SK-MEL-5 (cell line): ENCODE measurements around the gene GOLGA7B. TPM values are rescaled to one million over a fixed set of nuclear protein-coding genes. Genes with fewer than 3 reads are reported as not detected.

Experiments
- DNase-seq: peaks from one replicate; pipeline ENCODE4 v3.0.0-alpha.2; 2016; ENCODE audit warnings: low read depth, low spot score
- in situ Hi-C: cut with HindIII; loops from 2 replicates; pipeline ENCODE4 v1.10.0; 2016; ENCODE audit warnings: low sequenced_read_pairs, high pct_unique_total_duplicates, low pct_unique_long_range_greater_than_20kb
- total RNA-seq: library from RNA; depleted of rRNA; stranded (reverse); fragments of >200 nt; shearing (Covaris generic); gene quantifications from 2 replicates; pipeline ENCODE4 v1.2.3, GENCODE V29; 2014

The GOLGA7B gene
- total RNA-seq, 1 experiment from 2014 or later: 14.9 TPM

DNA sequence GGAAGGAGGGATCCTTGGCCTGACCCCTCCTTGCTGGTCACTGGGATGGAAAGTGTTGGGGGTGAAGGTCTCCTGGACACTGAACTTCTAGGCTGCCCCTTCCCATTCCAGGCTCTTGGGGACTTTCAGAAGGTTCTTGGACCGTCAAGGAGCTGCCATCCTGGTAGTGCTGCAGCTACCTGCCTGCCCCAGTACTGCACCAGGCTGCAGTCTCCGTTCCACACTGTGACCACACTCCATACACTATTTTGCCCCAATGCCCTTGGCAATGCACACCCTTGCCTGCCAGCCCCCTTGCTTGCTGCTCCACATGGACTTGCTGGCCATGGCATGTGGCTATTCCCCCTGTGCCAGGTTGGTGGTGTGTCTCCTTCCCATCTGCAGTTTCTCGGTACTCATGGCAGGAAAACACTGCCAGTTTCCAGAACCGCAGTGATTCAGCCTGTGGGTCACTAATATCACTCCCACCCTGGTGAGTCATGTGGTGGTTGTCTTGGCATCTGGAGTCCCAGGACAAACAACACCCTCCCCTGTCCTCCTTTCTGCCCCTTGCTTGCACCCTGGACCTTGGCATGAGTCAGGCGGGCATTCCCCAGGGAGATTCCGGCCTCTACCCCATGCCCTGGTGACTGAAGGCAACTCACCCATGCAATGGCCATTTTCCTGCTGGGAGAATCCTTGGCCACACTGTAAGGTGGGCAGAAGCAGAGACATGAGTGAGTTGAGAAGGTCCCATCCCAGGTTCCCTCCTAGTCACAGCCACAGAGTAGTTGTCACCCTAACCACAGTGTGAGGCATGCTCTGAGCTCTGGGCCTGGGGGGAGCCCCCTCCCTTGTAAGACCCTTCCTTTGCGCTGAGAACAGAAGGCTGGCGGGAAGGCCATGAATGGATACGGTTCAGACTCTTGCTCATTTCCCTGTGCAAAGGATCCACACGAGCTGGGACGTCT is 32.8 kb downstream of the GOLGA7B start:
- in situ Hi-C loops: no loop called here
- peak; percentile 60 for DNase-seq

DNA sequence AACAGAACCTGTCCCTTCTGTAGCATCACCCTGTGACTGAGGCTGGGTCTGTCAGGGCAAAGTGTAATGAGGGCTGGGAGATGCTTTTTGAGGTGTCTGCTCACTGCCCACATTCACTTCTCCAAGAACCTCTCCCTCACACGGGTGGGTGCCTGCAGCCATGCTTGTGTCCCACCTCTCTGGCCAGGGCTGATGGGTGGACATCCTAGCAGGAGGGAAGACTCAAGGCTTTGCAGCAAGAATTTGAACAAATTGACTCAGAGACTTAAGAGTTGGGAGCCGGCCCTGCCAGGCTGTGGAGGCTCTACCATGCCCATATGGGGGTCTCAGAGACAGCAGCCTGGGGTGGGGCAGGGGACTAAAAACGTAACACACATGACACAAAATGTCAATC is 33.4 kb downstream of the GOLGA7B start:
- no peak for DNase-seq
- in situ Hi-C loops: no loop called here

DNA sequence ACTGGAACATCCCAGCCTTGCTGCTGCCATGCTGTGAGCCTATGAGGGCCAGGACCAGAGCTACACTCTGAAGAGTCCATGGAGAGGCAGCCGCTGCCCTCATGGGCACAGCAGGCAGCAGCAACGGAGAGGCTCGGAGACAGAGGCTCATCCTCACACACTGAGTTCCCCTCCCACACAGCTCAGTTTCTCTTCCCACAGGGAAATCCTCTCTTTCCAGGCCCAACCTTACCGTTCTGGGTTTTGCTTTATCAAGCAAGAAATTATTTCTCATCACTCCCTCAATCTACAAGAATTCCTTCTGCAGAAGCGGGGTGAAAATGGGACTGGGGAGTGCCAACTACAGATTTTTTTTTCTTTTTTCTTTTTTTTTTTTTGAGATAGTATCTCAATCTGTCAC is 36.6 kb downstream of the GOLGA7B start:
- in situ Hi-C loops: no loop called here

DNA sequence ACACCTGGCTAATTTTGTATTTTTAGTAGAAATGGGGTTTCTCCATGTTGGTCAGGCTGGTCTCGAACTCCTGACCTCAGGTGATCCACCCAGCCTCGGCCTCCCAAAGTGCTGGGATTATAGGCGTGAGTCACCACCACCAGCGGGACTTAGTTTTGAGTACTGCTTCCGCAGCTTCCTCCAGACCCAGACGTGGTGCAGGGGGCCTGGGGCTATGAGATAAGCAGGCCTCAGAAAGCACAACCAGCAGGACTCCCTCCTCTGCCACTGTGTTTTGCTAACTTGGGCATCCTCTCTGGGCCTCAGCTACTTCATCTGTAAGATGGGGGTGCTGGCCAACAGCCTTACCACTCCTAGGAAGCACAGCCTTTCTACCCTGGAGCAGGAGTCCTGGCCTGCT is 37.8 kb downstream of the GOLGA7B start:
- no peak for DNase-seq
- in situ Hi-C loops: no loop called here

More for the DNA sequence above, 36.6 kb downstream of the GOLGA7B start:
- DNase-seq: no peak

DNA sequence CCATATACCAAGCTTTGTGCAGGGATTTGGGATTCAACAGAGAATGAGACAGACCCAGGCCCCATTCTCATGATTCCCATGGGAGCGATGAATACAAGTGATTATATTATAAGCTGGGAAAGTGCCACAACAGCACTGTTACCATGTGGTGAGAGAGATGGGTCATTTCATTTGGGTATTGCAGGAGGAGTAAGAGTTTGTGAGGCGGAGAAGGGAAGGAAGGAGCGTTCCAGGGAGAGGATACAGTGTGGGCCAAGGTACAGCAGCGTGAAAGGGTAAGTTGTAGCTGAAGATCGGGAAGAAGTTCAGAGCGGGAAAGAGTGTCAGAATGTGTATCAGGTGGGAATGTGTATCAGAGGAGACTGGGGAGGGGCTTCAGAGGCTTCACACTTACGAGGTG is 38.5 kb downstream of the GOLGA7B start:
- in situ Hi-C loops: no loop called here

DNA sequence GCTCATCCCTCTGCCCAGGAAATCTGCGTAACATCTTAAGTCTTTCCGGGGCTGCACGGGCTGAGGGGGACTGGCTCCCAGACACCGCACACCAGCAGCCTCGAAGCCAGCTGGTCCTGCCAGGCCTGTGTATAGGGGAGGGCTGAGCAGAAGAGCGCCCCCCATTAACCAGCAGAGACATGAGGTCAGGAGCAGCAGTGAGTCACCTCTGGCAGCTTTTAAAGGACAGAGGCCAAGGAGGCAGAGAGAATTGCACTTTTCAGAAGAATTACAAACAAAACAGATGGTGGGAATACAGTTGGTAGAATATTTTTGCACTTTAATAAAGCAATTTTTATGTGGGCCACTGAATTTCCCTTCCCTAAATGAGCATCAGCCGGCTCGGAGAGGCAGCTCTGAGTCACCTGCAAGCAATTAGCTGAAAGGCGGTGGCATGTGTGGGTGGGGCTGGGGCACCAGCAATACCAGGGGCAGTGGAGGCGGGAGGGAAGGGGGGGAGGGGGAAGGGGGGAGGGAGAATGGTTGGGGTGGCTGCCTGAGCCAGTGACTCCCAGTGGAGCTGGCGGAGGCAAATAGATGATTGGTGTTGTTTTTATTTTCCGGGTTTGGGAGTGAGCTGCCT is 39.1 kb downstream of the GOLGA7B start:
- no peak for DNase-seq
- in situ Hi-C loops: no loop called here

More for the DNA sequence above, 38.5 kb downstream of the GOLGA7B start:
- DNase-seq: no peak

DNA sequence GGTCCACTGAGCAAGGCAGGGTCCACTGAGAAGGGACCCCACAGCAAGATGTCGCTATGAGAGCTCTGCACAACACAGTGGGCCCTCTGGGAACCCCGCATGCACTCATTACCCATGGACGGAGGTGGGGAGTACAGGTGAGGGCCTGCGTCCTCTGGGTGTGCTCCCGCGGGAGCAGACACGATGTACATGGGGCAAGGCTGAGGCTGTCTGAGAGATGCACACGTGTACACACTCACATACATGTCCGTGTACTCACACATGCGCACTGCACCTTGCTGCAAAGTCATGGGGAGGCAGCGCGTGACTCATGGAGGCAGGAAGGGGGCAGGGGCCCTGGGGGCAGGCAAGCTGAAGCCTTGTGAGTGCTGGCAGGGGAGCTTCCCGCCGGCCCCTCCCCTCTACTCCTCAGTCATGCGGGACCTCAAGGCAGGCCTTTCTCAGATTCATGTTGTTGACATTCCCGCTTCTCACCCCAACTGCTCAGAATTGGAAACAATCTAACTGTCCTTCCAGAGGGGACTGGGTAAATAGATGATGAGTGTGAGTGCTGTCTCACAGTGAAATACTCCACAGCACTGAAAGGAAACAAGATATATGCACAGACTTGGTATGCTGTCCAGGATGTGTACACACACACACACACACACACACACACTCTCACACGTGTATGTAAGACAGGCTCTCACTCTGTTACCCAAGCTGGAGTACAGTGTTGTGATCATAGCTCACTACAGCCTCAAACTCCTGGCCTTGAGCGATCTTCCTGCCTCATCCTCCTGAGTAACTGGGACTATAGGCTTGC is 40.0 kb downstream of the GOLGA7B start:
- in situ Hi-C loops: no loop called here
- peak; percentile 67 for DNase-seq

DNA sequence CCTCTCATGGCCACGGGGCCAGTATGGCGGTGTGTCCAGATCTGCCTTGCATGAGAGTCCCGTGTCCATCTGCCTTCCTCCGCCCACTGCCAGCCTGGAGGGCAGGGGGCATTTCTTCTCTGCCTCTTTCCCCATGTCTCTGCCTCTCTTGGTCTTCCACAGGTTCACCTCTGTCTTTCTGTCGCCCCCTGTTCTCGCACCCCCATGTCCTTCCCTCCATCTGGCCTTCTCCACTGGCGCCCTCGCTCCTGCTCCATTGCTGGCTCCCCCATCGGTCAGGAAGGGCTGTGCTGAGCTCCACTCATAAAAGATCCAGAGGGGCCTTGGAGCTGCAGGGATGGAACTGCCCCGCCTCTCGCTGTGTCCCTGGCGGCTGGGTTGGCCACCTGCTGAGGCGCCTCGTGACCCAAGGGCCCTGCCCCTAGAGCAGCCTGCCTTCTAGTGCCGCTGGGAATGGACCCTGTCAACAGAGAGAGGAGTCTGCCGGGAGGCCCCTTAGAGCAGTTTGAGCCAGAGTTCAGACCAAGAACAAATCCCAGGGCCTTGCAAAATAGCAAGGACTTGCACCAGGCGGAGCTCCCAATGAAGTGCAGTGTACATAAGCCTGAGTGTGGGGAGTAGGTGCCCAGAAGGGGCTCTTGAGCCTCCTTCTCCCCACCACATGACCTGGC is 42.0 kb downstream of the GOLGA7B start:
- DNase-seq: no peak
- in situ Hi-C loops: no loop called here

DNA sequence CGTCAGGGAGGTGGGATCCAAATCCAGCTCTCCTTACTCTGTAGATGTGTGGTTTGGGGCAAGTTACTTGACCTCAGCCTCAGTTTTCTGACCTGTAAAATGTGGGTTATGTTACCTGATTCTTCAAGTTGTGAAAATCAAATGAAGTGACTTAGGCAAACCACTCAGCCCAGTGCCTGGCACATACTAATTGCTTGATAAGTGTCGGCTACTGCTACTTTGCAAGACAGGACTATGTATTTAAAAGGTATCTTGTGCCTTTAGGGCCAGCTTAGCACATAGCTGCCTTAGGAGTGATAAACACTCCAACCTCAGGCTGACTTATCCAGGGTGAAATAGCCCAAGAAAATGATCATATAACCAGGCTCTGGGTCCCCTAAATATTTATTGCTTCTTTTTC is 42.9 kb downstream of the GOLGA7B start:
- DNase-seq: no peak
- in situ Hi-C loops: no loop called here

DNA sequence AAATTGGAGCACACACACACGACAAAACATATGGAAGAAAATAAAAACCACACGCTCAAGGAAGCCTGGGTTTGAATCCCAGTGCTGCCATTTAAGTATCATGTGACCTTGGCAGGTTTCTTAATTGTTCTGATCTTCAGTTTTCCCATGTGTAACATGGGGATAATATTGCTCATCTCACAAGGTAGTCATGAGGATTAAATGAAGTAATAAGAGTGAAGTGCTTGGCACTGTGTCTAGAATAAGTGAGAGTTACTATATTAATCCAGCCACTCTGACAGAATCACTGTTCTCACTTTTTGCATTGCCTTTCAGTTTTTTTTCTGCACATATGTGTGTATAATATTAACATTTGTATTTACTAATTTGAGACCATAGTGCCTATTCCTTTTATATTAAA is 43.3 kb downstream of the GOLGA7B start:
- in situ Hi-C loops: no loop called here
- DNase-seq: no peak

DNA sequence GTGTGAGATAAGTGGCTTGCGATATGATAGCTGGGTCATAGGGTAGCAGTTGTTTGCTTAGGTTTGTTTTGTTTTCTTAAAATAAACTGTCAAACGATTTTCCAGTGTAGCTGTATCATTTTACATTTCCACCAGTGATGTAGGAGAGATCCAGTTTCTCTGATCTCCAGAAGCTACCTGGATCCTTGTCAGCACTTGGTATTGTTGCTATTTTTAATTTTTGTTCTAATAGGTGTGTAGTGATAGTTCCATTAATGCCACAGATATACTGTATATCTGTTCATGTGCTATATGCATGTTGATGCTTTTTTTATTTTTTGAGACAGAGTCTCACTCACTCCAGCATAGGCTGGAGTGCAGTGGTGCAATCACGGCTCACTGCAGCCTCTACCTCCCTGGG is 44.4 kb downstream of the GOLGA7B start:
- DNase-seq: no peak
- in situ Hi-C loops: no loop called here

DNA sequence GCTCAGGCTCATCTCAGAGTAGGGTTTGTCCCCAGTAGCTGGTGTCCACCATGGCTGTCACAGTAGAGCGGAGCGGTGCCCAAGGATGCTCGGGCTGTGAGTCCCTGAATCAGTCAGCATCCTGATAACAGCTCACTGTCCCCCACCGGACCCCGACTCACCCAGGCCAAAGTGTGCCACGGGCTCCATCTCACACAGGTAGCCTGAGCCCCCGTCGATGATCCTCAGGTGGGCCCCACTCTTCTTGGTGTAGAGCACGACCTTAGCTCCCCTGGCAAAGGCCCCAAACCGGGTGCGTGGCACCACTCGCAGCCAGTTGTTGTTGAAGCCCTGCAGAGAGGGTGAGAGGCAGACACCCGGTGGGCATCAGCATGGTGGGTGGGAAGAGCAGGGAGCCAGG is 45.4 kb downstream of the GOLGA7B start:
- in situ Hi-C loops: no loop called here
- no peak for DNase-seq

DNA sequence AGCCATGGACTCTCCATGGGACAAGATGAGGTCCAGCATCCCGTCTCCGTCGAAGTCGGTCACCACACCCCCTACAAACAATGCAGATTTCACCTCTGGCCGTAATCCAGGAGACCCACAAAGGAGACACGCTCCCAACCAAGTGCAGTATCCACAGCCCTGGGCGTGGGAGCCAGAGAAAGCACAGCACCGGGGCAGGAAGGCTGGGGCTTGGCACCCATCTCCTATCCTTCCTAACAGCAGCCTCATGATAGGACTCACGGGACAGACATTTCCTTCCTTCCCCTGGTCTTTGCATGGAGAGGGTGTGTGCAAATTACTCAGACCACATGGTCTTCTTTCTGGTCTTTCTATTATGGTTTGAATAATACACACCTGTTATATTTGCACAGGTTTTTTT is 46.3 kb downstream of the GOLGA7B start:
- no peak for DNase-seq
- in situ Hi-C loops: no loop called here

DNA sequence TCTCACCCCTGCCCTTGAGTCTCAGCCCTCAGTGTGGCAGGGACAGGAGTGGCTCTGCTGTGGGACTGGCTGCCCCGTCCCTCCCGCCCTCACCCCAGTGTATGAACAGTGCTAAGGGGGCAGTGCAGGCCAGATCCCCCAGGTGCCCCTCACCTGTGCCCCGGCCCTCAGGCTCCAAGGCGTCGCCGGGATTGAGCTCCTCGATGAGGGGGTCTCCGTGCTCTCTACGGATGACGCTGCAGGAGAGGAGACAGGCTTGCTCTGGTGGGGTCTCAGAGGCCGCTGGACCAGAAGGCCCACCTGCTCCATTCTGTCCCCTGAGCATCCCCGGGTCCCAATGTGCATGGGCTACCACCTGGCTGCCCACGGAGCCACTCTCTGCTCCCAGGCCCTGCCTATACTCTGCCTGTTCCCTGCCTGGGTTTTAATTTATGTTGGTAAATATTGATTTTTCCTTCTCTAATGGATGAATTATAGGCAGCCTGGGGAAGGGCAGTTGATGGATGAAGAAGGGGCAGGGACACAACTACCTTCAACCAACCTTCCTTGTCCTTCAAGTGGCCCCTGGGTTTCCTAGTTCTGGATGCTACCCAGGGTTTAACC is 47.2 kb downstream of the GOLGA7B start:
- no peak for DNase-seq
- in situ Hi-C loops: no loop called here

DNA sequence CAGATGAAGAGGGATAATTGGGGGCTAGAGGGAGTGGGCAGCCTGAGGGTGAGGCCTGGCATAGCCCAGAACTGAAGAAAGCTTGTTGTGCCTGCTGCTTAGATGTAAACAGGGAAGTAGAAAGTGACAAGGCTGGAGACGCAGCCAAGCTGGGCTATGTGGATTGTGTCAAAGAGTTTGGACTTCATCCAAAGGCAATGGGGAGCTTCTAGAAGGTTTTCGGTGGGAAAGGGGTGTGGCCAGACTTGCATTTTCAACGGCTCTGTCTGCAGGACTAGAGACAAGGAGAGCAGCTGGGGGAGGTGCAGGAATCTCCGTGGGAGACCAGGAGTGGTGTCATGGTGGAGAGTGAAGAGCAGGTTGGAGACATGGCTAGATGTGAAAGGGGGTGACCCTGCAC is 48.8 kb downstream of the GOLGA7B start:
- DNase-seq: no peak

DNA sequence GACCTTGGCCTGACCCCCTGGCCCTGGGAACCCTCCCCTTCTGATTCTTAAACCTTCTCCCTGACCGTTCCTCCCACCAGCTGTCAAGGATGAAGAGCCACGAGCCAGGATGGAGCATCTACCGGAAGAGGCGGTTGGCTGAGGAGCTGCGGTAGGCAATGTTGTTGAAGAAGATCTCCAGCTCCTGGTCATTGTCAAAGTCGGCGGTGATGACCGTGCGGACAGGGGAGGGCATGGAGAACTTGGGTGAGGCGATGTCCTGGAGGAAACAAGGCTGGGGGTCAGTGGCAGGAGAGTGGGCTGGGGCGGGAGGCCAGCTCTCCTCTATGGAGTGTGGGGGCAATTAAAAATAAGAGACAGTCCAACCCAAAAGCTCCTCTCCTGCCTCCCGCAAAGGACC is 51.7 kb downstream of the GOLGA7B start:
- in situ Hi-C loops: no loop called here
- DNase-seq: no peak

More for the DNA sequence above, 48.8 kb downstream of the GOLGA7B start:
- in situ Hi-C loops: no loop called here
